HUES6 (cell line): ENCODE results near the gene PRKX.
"Not testable (repeated sequence)": the region's sequence is repeated elsewhere in the genome, so short reads cannot be mapped to it uniquely, and the experiment has no call there.

Source experiments
- H3K27ac ChIP-seq: 2 replicates; pipeline ENCODE4 v1.7.0; 2013; ENCODE audit warnings: low read depth, mild to moderate bottlenecking, low read length, inconsistent platforms
- H3K27me3 ChIP-seq: 2 replicates; pipeline ENCODE4 v1.6.1; 2013; ENCODE audit warnings: low read length; ENCODE audit not compliant: control insufficient read depth, insufficient read depth
- H3K36me3 ChIP-seq: 2 replicates; pipeline ENCODE4 v1.6.1; 2013; ENCODE audit warnings: low read length; ENCODE audit not compliant: control insufficient read depth, insufficient read depth
- H3K4me1 ChIP-seq: 2 replicates; pipeline ENCODE4 v1.6.1; 2013; ENCODE audit warnings: low read length; ENCODE audit not compliant: control insufficient read depth, insufficient read depth
- H3K4me3 ChIP-seq: 2 replicates; pipeline ENCODE4 v1.5.1; 2013; ENCODE audit warnings: low read depth, low read length
- H3K9ac ChIP-seq: one replicate; pipeline ENCODE4 v1.6.1; 2013; ENCODE audit warnings: mild to moderate bottlenecking, low read length
- H3K9me3 ChIP-seq: 2 replicates; pipeline ENCODE4 v1.6.1; 2013; ENCODE audit warnings: low read depth, low read length; ENCODE audit not compliant: control insufficient read depth, insufficient read depth

The PRKX gene

DNA sequence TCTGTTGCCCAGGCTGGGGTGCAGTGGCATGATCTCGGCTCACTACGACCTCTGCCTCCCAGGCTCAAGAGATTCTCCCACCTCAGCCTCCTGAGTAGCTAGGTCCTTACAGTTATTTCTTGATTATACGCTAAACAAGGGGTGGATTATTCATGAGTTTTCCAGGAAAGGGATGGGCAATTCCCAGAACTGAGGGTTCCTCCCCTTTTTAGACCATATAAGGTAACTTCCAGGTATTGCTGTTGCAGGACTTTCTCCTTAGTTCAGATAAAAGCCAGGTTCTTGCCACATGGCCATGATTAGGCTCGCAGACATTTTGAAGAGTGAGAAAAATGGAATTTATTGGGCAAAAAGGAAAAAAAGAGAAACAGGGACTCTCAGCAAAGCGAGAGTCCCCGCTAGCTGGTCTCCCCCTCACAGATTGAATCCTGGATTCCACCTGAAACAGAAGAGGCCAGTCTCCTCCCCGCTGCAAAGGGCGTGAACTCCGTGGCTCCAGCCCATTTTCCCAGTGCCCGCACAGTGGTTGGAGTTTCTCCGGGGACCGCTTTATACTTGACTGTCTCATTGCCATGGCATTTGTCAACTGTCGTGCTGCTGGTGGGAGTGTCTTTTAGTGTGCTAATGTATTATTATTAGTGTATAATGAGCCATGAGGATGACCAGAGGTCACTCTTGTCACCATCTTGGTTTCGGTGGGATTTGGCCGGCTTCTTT, 19.0 kb upstream of the PRKX start:
- not testable (repeated sequence) for H3K4me3 ChIP-seq, H3K4me1 ChIP-seq, H3K9ac ChIP-seq, H3K36me3 ChIP-seq, H3K9me3 ChIP-seq, H3K27ac ChIP-seq, H3K27me3 ChIP-seq

DNA sequence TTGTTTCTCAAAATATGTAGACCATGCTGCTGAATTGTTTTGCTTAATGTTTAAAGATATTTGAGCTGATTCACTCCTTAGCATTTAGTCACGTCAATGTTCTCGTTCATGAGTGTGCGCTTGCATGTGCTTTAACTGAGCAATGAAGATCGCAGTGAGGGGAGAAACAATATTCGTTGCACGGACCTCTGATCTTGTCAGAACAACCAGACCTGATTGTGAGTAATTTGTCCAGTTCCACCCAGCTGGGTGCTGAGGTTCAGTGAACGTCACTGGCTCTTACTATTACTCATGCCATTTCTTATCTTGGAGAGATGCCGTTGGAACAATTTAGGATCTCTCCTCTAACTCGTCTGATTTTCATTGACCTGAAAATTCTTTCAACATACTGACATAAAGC, 15.0 kb upstream of the PRKX start:
- Histone ChIP-seq H3K36me3 (no peaks in the 10 kb centered on the region), H3K9ac (no peak overlapping the region), H3K4me1 (no peaks in the 10 kb centered on the region), H3K9me3 (no peaks in the 10 kb centered on the region), H3K4me3 (no peak overlapping the region), H3K27me3 (no peaks in the 10 kb centered on the region), H3K27ac (no peak overlapping the region)

DNA sequence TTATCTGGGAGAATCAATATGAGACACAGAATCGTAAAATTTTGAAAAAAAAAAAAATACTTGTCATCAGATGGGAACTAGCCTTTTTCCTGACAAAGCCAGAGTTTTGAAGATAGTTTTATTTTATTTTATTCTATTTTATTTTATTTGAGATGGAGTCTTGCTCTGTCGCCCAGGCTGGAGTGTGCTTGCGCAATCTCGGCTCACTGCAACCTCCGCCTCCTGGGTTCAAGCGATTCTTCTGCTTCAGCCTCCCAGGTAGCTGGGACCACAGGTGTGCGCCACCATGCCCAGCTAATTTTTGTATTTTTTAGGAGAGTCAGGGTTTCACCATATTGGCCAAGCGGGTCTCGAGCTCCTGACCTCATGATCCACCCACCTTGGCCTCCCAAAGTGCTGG, 10.0 kb upstream of the PRKX start:
- not testable (repeated sequence) for H3K4me1 ChIP-seq, H3K9ac ChIP-seq, H3K27me3 ChIP-seq, H3K36me3 ChIP-seq, H3K9me3 ChIP-seq, H3K27ac ChIP-seq, H3K4me3 ChIP-seq

DNA sequence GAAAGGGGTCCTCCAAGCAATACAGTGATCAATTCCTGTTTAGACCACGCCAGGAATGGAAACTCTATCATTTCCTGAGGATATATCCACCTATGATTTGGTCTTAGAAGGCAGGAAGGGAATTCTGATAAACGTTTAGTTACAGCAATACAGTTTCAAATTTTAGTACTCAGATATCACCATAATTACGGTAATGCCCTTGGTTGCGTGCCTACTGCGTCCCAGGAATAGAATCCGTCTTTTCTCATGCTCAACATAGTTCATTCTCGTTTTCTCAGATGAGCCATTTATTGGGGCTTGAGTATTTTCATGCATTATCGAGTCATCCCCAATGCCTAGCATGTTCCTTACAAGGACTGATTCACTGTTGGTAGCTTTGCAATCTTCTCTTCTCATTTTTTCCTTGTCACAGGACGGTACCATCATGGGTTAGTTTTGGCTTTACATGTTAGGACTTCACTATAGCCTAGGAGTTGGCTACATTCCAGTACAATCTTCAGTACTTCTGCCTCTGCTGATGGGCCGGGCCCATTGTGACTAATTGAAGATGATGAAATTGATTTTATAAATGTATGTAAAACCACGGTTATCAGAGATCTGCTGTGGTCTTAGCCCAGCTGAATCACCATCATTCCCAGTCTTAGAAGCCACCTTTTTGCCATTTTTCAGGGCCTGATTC, 4.4 kb upstream of the PRKX start:
- Histone ChIP-seq H3K9ac (no peak overlapping the region), H3K27ac (no peak overlapping the region), H3K4me3 (no peak overlapping the region)

GRCh38 chrX:3715921-3716320, 2.5 kb upstream of the PRKX start:
- H3K27me3 ChIP-seq, result peaks cover 3% of the 10 kb centered on the region; the same call in 1 of the 2 replicates
- H3K36me3 ChIP-seq, result no peaks in the 10 kb centered on the region; the same call in 1 of the 2 replicates
- no peak overlapping the region for H3K4me3 ChIP-seq
- H3K9ac ChIP-seq, result no peak overlapping the region
- peaks cover 17% of the 10 kb centered on the region for H3K4me1 ChIP-seq
- H3K9me3 ChIP-seq, result peaks cover 7% of the 10 kb centered on the region; the same call in 1 of the 2 replicates
- H3K27ac ChIP-seq, result no peak overlapping the region

More for the DNA sequence above, 4.4 kb upstream of the PRKX start:
- Histone ChIP-seq H3K9me3 (peaks cover 7% of the 10 kb centered on the region; the same call in 1 of the 2 replicates), H3K27me3 (peaks cover 3% of the 10 kb centered on the region; the same call in 1 of the 2 replicates), H3K4me1 (peaks cover 11% of the 10 kb centered on the region; the same call in 1 of the 2 replicates), H3K36me3 (no peaks in the 10 kb centered on the region)

GRCh38 chrX:3714706-3715479, 1.4 kb upstream of the PRKX start:
- H3K9me3 ChIP-seq, H3K9ac ChIP-seq, H3K27ac ChIP-seq, H3K36me3 ChIP-seq, H3K27me3 ChIP-seq: not testable (repeated sequence)
- Histone ChIP-seq H3K4me1 (peaks cover 22% of the 10 kb centered on the region), H3K4me3 (peak overlapping the region; percentile 79)

DNA sequence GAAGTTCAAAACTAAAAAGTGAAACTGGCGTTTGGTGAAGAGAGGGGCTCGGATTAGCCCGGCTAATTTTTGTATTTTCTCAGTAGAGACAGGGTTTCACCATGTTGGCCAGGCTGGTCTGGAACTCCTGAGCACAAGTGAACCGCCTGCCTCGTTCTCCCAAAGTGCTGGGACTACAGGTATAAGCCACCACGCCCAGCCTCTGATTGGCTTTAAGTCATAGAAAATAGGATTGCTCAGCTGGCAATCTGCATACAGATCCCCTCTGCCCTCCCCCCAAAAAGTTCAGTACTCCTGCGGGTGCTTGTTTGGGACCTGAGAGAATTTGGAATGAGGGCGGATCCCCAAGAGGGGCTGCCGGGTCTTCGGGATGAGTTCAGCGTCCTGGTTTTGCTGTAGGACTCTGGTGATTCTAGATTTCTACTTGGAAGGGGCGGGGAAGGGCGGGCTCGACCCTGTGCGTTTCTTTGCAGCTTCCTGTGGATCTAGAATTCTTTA, 537 bp upstream of the PRKX start:
- Histone ChIP-seq H3K27ac (peak overlapping the region; percentile 37; the same call in 1 of the 2 replicates), H3K36me3 (peaks cover 1% of the 10 kb centered on the region; the same call in 1 of the 2 replicates), H3K9ac (peak overlapping the region; percentile 48), H3K4me1 (peaks cover 22% of the 10 kb centered on the region), H3K9me3 (peaks cover 7% of the 10 kb centered on the region; the same call in 1 of the 2 replicates), H3K27me3 (peaks cover 3% of the 10 kb centered on the region; the same call in 1 of the 2 replicates), H3K4me3 (peak overlapping the region; percentile 79)

GRCh38 chrX:3712870-3713224, 602 bp downstream of the PRKX start:
- Histone ChIP-seq H3K4me1 (peaks cover 25% of the 10 kb centered on the region), H3K36me3 (peaks cover 4% of the 10 kb centered on the region; the same call in 1 of the 2 replicates), H3K27me3 (peaks cover 3% of the 10 kb centered on the region; the same call in 1 of the 2 replicates), H3K4me3 (peak overlapping the region; percentile 79), H3K9me3 (peaks cover 1% of the 10 kb centered on the region; the same call in 1 of the 2 replicates), H3K27ac (peak overlapping the region; percentile 80), H3K9ac (peak overlapping the region; percentile 87)

DNA sequence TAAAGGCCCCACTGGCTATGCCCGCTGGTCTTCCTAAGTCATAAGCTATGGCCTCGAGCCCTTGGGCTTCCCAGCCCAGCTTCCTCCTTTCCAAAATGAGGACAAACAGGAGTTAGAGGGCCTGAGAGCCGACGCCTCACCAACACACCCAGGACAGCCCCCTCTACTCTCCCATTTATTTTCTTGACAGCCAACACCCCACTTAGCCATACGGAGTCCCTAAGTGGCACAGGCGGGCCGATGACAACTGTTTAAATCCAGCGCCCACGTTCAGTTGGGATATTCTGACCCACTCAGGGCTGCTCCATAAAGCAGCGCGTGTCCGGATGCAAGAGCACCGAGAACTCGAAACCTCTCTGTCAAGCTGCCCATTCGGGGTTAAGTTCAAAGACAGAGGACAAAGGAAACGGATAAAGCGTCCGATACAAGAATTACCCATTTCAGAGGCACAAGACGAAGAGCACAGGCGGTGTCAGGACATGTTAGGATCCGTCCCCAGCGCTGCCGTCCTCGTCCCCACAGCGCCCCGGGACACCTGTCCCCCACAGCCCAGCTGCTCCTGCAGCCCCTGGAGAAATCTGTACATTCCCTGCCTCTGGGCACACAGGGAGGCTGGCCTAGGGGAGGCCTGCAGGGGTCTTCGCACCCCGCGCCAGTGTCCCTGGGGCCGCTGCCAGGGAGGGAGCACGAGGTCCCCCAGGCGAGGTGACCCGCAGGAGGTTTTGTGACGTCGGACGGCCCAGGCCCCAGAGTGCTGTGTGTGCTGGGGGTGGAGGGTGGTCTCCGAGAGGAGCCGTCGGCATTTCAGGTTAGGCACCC, 1.2 kb downstream of the PRKX start:
- peaks cover 25% of the 10 kb centered on the region for H3K4me1 ChIP-seq
- H3K27me3 ChIP-seq, result peaks cover 3% of the 10 kb centered on the region; the same call in 1 of the 2 replicates
- H3K4me3 ChIP-seq, result peak overlapping the region; percentile 79
- H3K9ac ChIP-seq, result peak overlapping the region; percentile 87
- no peaks in the 10 kb centered on the region for H3K9me3 ChIP-seq
- H3K36me3 ChIP-seq, result peaks cover 4% of the 10 kb centered on the region; the same call in 1 of the 2 replicates
- H3K27ac ChIP-seq, result peak overlapping the region; percentile 80; the same call in 1 of the 2 replicates

DNA sequence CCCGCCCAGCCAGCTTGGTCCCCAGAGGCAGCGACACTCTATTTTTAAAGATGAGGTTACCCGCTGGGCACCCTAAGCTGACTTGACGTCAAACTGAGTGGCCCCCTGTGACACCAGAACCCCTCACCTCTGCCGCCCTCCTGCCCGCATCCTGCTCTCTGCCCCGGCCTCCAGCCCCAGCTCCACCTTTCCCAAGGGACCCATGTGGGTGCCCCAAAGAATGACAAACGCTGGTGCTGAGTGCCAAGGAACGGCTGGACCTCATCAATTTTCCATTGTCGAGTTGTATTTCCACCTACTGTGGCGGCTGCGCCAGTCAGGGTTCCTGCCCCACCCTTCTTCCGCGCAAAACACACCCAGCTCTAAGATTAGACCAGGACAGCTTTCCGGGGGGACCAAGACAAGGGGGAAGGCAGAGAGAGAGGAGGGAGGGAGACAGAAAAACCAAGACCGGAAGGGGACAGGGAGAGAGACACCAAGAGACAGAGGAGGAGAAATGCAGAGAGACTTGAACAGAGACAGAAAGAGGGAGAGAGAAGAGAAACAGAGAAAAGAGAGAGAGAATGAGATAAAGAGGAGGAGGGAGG, 2.0 kb downstream of the PRKX start:
- Histone ChIP-seq H3K27me3 (peaks cover 3% of the 10 kb centered on the region; the same call in 1 of the 2 replicates), H3K4me3 (peak overlapping the region; percentile 79), H3K27ac (no peak overlapping the region), H3K9ac (peak overlapping the region; percentile 87), H3K9me3 (no peaks in the 10 kb centered on the region), H3K36me3 (peaks cover 6% of the 10 kb centered on the region; the same call in 1 of the 2 replicates), H3K4me1 (peaks cover 25% of the 10 kb centered on the region)
